ENCODE measurements around the gene INTS6.

- no peak for TF ChIP-seq POLR2A (IDR thresholded peaks at IDR 0.05)
- TF ChIP-seq, protein P1, sequence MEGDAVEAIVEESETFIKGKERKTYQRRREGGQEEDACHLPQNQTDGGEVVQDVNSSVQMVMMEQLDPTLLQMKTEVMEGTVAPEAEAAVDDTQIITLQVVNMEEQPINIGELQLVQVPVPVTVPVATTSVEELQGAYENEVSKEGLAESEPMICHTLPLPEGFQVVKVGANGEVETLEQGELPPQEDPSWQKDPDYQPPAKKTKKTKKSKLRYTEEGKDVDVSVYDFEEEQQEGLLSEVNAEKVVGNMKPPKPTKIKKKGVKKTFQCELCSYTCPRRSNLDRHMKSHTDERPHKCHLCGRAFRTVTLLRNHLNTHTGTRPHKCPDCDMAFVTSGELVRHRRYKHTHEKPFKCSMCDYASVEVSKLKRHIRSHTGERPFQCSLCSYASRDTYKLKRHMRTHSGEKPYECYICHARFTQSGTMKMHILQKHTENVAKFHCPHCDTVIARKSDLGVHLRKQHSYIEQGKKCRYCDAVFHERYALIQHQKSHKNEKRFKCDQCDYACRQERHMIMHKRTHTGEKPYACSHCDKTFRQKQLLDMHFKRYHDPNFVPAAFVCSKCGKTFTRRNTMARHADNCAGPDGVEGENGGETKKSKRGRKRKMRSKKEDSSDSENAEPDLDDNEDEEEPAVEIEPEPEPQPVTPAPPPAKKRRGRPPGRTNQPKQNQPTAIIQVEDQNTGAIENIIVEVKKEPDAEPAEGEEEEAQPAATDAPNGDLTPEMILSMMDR (IDR thresholded peaks at IDR 0.05), result no peak
These were observed 135.6 kb downstream of the INTS6 start for GRCh38 chr13:51317262-51317661.
